Smooth muscle cell of the coronary artery (primary cell): ENCODE measurements around the gene UNCX. TPM values are rescaled to one million over a fixed set of nuclear protein-coding genes. Genes with fewer than 3 reads are reported as not detected.

Source experiments
- total RNA-seq: library from RNA; depleted of rRNA; stranded (reverse); fragments of >200 nt; gene quantifications from 2 replicates; pipeline ENCODE4 v1.2.3, GENCODE V29; 2014; ENCODE audit warnings: low replicate concordance

UNCX gene
- not detected in 2 replicates for total RNA-seq

DNA sequence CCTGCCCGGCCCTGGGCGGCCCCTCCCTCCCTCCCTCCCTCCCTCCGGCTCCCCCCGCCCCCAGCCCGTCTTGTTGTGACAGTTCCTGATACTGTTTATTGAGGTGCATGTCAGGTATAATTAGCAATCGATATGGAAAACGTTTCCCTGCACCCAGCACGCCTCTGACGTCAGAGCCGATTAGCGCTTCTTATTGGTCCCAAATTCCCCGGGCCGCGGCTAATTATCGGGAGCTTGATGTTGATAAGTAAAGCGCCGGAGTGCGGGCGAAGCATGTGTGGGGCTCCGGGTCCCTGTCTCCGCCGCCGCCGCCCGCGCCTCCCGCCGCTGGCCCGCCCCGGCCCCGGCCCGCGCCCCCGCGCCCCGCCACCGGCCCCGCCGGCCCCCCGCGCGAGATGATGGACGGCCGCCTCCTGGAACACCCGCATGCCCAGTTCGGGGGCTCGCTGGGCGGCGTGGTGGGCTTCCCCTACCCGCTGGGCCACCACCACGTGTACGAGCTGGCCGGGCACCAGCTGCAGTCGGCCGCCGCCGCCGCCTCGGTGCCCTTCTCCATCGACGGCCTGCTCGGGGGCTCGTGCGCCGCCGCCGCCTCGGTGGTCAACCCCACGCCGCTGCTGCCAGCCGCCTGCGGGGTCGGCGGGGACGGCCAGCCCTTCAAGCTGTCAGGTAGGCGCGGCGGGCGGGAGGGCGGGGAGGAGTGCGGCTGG lies at the start of gene UNCX:
TSS of gene UNCX (plus strand) at position 250 of the 710 bp plus-strand sequence. CDS start at position 396, 146 bp downstream.

Other genes starting within 250 kb of the UNCX start
- not detected in 2 replicates for gene CYP2W1, start 249.7 kb upstream of the UNCX start, total RNA-seq
- 1.3 and 6.8 TPM in 2 replicates for gene GPR146, start 188.3 kb upstream of the UNCX start, total RNA-seq
- 0.83 and 7.1 TPM in 2 replicates for gene GPER1, start 144.8 kb upstream of the UNCX start, total RNA-seq
- gene ZFAND2A, start 72.7 kb upstream of the UNCX start, total RNA-seq, result 10.1 and 28.6 TPM in 2 replicates
- gene MICALL2, start 226.6 kb downstream of the UNCX start, total RNA-seq, result 13.7 and 17.1 TPM in 2 replicates